Stimulated activated CD4-positive, alpha-beta T cell treated with anti-CD3 and anti-CD28 coated beads, Interleukin-12 subunit alpha, Interleukin-12 subunit beta, amount 100 ng/mL, for 48 hours (primary cell): ENCODE measurements around the gene ISCA2.
"Not testable (repeated sequence)": the region's sequence is repeated elsewhere in the genome, so short reads cannot be mapped to it uniquely, and the experiment has no call there.

Experiments
- DNase-seq, 3 donors: peaks; one replicate each; pipeline ENCODE4 v3.0.0-alpha.2; 2020; ENCODE audit warnings: low read depth in 2 of 3, low spot score in 1 of 3

The ISCA2 gene

GRCh38 chr14:74493343-74494261 is at the start of gene ISCA2:
TSS of gene ISCA2 (plus strand) at chr14:74493765. CDS start at chr14:74493775, 10 bp downstream.
- peak; percentile 99 to 100 (median 99) for DNase-seq

DNA sequence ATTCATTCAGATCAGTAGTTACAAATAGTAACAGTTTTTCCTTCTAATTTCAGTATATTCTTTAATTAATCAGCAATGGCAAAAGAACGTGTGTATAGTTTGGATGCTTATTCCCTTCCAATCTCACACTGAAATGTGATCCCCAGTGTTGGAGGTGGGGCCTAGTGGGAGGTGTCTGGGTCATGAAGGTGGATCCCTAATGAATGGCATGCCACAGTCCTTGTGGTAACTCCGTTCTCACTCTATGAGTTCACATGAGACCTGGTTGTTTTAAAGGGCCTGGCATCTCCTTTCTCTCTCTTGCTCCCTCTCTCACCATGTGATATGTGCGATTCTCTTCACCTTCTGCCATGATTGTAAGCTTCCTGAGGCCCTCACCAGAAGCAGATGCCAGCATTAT is 48.7 kb upstream of the ISCA2 start:
- DNase-seq = no peak

- not testable (repeated sequence) for DNase-seq
Measured at GRCh38 chr14:74454397-74454796, 39.2 kb upstream of the ISCA2 start.

DNA sequence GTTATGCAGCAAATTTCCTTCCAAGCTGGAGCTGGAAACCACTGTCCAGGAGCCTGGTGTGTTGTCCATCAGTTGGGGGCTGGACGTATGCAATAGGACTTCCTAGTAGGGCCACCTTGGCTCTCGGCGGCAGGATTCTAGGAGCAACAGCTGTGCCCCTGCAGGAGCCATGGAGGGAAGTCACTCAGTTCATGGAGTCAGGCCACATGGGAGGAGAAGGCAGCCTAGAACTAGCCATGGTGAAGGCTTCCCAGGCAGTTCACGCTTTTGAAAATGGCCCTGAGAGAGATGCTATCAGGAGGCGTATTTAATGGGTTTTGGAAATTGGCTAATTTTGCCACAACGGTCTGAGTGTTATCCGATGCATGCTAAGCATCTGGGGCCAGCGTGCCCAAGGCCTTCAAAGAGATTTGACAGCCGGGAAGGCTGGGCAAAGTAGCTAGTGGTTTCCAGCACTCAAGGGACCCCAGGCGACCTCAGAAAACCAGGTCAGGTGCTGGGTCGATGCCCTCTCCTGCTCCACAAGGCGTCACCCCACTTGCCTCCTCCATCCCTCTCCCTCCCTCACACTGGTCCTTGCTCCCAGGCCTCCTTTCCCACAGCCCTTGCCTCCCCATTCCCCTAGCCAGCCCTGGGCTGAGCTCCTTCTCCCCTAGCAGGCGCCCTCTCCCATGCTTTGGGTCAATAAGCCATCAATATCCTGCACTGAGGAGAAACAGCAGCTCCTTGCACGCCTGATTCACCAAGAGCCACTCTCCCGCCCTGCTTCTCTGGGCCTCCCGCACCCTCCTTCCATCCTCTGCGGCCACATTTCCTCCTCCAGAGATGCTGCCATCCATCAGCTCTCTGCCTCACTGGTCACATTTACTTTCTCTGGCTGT is 36.6 kb upstream of the ISCA2 start:
- no peak for DNase-seq

DNA sequence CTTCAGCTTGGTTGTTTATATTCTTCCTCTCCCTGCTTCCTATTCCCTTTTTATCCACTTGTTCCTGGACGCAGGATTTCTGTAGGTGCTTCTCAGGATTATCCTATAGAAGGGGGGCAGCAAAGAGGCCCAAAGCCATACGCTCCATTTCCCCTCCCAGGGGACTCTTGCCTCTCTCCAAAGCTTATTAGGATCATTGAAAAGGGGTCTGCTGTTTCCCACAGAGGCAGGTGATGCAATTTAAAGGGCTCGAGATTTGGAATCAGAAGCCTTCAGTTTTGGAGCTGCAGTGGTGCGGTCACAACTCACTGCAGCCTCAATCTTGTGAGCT is 36.0 kb upstream of the ISCA2 start:
- no peak for DNase-seq

DNA sequence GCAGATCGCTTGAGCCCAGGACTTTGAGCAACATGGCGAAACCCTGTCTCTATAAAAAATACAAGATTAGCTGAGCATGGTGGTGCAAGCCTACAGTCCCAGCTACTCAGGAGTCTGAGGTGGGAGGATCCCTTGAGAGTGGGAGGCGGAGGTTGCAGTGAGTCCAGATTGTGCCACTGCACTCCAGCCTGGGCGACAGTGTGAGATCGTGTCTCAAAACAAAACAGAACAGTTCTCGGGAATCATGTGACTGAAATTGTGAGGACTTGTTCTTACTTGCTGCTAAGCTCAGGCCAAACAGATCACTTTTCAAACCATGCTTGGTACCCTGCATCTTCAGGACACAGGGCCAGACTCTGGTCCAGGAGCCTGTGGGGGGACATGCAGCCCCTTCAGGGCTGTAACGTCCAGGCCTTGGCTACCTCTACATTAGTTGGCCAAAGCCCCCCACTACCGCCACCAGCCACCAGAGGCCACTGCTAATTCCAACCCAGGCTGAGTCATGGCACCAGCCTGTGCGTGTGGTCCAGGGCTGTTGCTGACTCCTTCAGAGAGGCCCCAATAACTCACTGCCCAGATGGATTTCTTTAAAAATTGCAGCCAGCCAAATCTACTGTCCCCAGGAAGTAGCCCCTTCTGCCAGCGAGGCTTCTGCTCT is 34.1 kb upstream of the ISCA2 start:
- peak; percentile 2 to 11 (median 5) for DNase-seq

GRCh38 chr14:74459976-74460375 is 33.6 kb upstream of the ISCA2 start:
- DNase-seq = no peak

- no peak for DNase-seq
Measured at GRCh38 chr14:74462993-74463392, 30.6 kb upstream of the ISCA2 start.

- DNase-seq = no peak
Measured at GRCh38 chr14:74463697-74464096, 29.9 kb upstream of the ISCA2 start.

DNA sequence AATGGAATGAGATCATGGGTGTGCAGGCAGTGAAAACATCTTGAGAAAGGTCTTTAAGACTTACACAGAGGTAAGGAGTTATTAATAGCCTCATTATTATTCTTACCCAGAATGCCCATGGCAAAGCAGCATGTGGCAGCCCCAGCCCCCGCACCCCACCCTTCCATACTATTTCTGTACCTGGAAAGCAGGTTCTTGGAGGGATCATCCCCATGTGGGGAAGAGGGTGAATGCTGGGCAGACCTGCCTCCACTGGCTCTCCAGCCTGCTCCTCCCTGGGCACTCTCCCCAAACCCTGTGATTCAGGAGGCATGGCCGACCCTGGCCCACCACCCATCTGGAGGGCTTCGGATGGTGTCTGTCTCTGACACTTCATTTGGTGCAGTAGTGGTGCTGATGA is 28.8 kb upstream of the ISCA2 start:
- no peak for DNase-seq

DNA sequence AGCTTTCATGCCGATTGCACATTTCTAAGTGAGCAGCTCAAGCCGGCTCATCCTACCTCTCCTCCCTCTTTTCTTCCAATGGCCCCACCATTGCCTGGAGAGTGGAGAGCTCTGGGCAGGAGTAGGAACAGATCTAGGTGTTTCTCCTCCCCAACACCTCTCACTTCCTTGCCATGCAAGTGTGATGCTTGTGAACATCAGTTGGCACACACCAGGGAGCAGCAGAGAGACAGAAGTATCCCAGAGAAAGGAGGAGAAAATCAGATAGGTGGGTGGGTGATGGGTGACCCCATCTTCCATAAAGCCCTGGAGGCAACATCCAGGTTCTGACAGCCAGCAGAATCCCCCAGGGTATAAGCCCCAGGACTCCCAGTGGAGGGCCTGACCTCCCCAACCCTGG is 28.2 kb upstream of the ISCA2 start:
- no peak for DNase-seq

DNA sequence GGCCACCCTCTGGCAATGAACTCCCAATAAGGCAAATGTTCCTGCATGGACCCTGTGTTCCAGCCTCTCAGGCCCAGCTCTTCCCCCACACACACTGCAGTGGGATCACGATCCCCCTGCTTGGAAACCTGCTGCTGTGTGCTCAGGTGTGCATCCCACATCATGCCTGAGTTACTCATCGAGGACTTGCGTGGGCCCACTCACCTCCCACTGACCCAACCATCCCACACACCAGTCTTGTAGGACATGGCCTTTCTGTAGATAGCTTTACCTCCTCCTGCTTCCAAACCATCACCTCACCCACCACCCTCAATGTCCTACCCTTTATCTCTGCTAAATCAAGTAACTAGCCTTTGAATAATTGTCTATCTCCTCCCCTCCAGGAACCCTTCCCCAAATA is 25.1 kb upstream of the ISCA2 start:
- no peak for DNase-seq

GRCh38 chr14:74469548-74470518 is 23.7 kb upstream of the ISCA2 start:
- DNase-seq = no peak

DNA sequence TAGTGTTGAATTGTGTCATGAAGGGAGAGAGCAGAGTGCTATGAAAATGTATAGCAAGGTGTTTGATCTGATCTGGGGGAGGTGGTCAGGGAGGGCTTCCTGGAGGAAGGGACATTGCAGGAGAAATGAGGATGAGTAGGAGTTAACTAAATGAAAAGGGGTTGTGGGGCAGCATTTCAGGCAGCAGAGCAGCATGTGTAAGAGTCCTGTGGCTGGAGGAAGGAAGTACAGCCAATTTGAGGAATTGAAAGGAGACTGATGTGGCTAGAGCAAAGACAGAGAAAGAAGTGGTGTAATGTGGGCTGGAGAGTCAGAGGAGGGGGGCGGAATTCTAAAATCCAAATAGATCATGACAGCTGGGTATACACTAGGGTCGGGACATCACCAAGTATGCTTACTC is 21.0 kb upstream of the ISCA2 start:
- DNase-seq = no peak

GRCh38 chr14:74474376-74474775 is 19.2 kb upstream of the ISCA2 start:
- no peak for DNase-seq

DNA sequence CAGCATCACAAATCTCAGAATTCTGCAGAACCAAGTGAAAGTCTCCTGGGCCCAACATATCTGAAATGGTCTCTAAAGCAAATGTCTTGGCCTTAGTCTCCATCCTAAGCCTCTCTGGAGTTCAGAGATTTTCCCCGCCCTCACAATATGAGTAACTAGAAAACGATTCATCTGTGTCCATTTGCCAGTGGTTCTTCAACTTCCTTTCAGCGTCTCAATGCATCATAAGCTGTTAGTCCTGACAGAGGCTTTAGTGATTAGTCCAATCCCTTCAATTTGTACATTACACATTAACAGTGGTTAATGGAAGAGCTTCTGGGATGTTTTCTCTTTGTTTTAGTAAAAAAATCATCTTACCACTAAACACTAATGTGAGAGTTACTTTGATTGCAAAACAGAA is 17.9 kb upstream of the ISCA2 start:
- DNase-seq = no peak

GRCh38 chr14:74476107-74476506 is 17.5 kb upstream of the ISCA2 start:
- no peak for DNase-seq

GRCh38 chr14:74476607-74477006 is 17.0 kb upstream of the ISCA2 start:
- DNase-seq = no peak

DNA sequence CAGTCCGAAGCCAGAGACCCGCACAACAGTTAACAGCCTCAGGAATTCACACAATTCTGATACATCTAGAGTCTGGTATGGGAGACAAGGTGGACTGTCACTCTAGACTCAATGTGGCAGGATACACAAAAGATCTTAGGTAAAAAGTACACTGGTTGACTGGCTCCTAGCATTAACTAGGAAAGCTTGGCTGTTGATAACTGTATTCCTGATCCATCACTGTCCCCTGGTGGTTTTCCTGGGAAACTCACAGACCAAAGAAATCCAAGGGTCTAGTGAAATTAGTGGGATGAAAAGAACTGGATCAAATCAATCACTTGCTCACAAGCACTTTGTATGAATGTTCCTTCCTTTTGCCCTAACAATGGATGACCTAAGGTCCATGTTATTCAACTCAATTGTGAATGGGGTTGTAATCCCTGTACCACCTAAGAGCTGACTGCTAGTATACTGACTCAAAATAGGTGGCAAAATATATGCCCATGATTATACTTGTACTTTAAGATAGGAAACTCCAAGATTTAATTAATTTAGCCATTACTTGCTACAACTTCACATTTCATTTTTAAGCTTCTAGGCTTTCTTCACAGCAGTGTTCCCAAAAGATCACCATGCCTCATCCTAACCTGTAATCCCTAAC is 14.4 kb upstream of the ISCA2 start:
- no peak for DNase-seq

DNA sequence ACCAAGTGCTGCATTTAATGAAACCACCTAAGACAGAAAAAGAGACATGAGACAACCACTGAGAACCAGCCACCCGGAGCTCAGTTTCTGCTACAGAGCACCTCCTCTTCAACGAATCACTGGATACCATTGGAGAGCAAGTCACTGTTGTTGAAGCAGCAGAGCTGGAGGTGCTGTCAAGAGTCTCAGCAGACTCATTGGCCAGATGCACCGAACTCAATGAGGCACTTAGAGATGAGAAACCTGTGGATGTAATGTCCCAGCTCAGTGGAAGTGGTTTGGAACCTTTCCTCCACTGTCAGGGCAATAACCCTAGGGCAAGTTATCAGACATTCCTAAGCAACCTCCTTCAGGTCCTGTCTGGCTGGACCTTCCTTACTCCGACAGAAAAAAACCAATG is 13.5 kb upstream of the ISCA2 start:
- no peak for DNase-seq
